Endothelial cell of umbilical vein (primary cell): ENCODE results near the gene HECW1. TPM values are rescaled to one million over a fixed set of nuclear protein-coding genes. Genes with fewer than 3 reads are reported as not detected.

Experiments used
- BruUV-seq: library from RNA; stranded (reverse); fragments of 400-500 nt; replicated peaks from 2 replicates; lab custom pipeline; 2021; lab: Mats Ljungman, UMichigan
- CTCF ChIA-PET: fragments of 300-600, 350-600 bp; sonication (Branson Sonifier 250); formaldehyde crosslinking; loops from one replicate; lab custom pipeline; 2021; ENCODE audit warnings: antibody characterized with exemption, inconsistent platforms; lab: Charles Lee
- POLR2A ChIA-PET: fragments of 300-600, 350-600 bp; sonication (Branson Sonifier 250); formaldehyde crosslinking; loops from one replicate; lab custom pipeline; 2021; ENCODE audit warnings: antibody characterized with exemption, inconsistent platforms; lab: Charles Lee
- DNase-seq: peaks from one replicate; pipeline ENCODE4 v3.0.0-alpha.2; 2011; ENCODE audit warnings: low read depth, low spot score
- FAIRE-seq: peaks from 2 replicates; lab custom pipeline; 2011; peaks lifted over from hg19 to GRCh38; lab: Jason Lieb, UNC
- H2AFZ ChIP-seq: 2 replicates; pipeline ENCODE4 v1.6.0; 2012; ENCODE audit warnings: low read depth, low read length, control low read depth, inconsistent platforms
- H3K27ac ChIP-seq: 2 replicates; pipeline ENCODE4 v1.5.1; 2011; ENCODE audit warnings: low read depth, mild to moderate bottlenecking, control low read depth, low read length, moderate library complexity; ENCODE audit not compliant: insufficient read depth
- H3K27me3 ChIP-seq, 2 experiments: 2 replicates each; pipeline versions ENCODE4 v1.6.0 to v1.6.1; 2011; ENCODE audit warnings: low read length in 2 of 2, mixed read lengths in 1 of 2; ENCODE audit not compliant: control insufficient read depth in 2 of 2, insufficient read depth in 2 of 2
- H3K36me3 ChIP-seq, 2 experiments: 2 replicates in 1 of 2; 3 replicates in 1 of 2; pipeline ENCODE4 v1.5.1; 2011; ENCODE audit warnings: low read length in 2 of 2, mild to moderate bottlenecking in 1 of 2, moderate library complexity in 1 of 2; ENCODE audit not compliant: control insufficient read depth in 2 of 2, insufficient read depth in 2 of 2; ENCODE audit errors: extremely low read depth in 1 of 2
- H3K4me1 ChIP-seq: 3 replicates; pipeline ENCODE4 v1.5.1; 2011; ENCODE audit warnings: mild to moderate bottlenecking, low read length; ENCODE audit not compliant: control insufficient read depth, insufficient read depth; ENCODE audit errors: extremely low read depth
- H3K4me2 ChIP-seq: 2 replicates; pipeline ENCODE4 v1.6.1; 2011; ENCODE audit warnings: low read length, control low read depth, mixed read lengths; ENCODE audit not compliant: insufficient read depth
- H3K4me3 ChIP-seq, 3 experiments: fragments of 200-600 bp in 1 of 3; sonication (generic), shearing (Covaris generic) in 1 of 3; replicated peaks in 1 of 3; 2 replicates each; pipeline ENCODE4 v1.5.1; 2011 to 2016; ENCODE audit warnings: control low read depth in 3 of 3, low read length in 3 of 3, mild to moderate bottlenecking in 2 of 3, inconsistent platforms in 1 of 3, low read depth in 1 of 3, moderate library complexity in 1 of 3; ENCODE audit not compliant: insufficient read depth in 1 of 3
- H3K79me2 ChIP-seq: 2 replicates; pipeline ENCODE4 v1.6.0; 2012; ENCODE audit warnings: low read length, inconsistent platforms; ENCODE audit not compliant: control insufficient read depth, insufficient read depth
- H3K9ac ChIP-seq: replicated peaks from 2 replicates; pipeline ENCODE3; 2011; ENCODE audit warnings: low read length, control low read depth; ENCODE audit not compliant: insufficient read depth; ENCODE audit errors: extremely low read depth
- H3K9me1 ChIP-seq: replicated peaks from 3 replicates; pipeline ENCODE4 v1.6.0; 2011; ENCODE audit warnings: mild to moderate bottlenecking, low read length; ENCODE audit not compliant: control insufficient read depth, insufficient read depth; ENCODE audit errors: extremely low read depth
- H3K9me3 ChIP-seq: replicated peaks from 2 replicates; pipeline ENCODE4 v1.5.1; 2012; ENCODE audit warnings: low read length, inconsistent platforms; ENCODE audit not compliant: control insufficient read depth, insufficient read depth
- H4K20me1 ChIP-seq: replicated peaks from 2 replicates; pipeline ENCODE3; 2011; ENCODE audit warnings: mild to moderate bottlenecking, low read length; ENCODE audit not compliant: control insufficient read depth, insufficient read depth; ENCODE audit errors: extremely low read depth
- EZH2 ChIP-seq: IDR thresholded peaks from 2 replicates; pipeline ENCODE4 v1.6.1; 2012; ENCODE audit warnings: borderline replicate concordance, low read depth, mild to moderate bottlenecking, moderate library complexity, low read length, inconsistent platforms; ENCODE audit not compliant: severe bottlenecking
- FOS ChIP-seq: IDR thresholded peaks from 2 replicates; pipeline ENCODE4 v1.6.1; 2011; ENCODE audit warnings: mild to moderate bottlenecking, low read length, moderate library complexity, borderline replicate concordance; ENCODE audit not compliant: insufficient read depth
- GATA2 ChIP-seq: IDR thresholded peaks from 2 replicates; pipeline ENCODE4 v1.7.0; 2011; ENCODE audit warnings: low read depth, mild to moderate bottlenecking, moderate library complexity, mixed read lengths, low read length; ENCODE audit not compliant: insufficient read length, insufficient read depth
- JUN ChIP-seq: IDR thresholded peaks from 2 replicates; pipeline ENCODE4 v1.6.1; 2011; ENCODE audit warnings: borderline replicate concordance, low read depth; ENCODE audit not compliant: insufficient read length, insufficient read depth
- MYC ChIP-seq: IDR thresholded peaks from one replicate; pipeline ENCODE4 v1.6.1; 2011; ENCODE audit warnings: mild to moderate bottlenecking, low read depth, low read length
- POLR2A ChIP-seq: IDR thresholded peaks from 2 replicates; pipeline ENCODE4 v1.6.1; 2012; ENCODE audit warnings: low read depth, mild to moderate bottlenecking, control low read depth, low read length
- POLR2AphosphoS5 ChIP-seq: IDR thresholded peaks from 2 replicates; pipeline ENCODE4 v1.6.1; 2012; ENCODE audit warnings: low read depth, mild to moderate bottlenecking, control low read depth, low read length, moderate library complexity; ENCODE audit not compliant: insufficient read depth
- dilution Hi-C: fragments of 300-500 bp; cut with MboI; formaldehyde crosslinking; loops from one replicate; pipeline ENCODE4 v1.15.0; 2019; ENCODE audit warnings: low sequenced_read_pairs; ENCODE audit not compliant: extremely low pct_ligation_motif_present
- intact Hi-C: fragments of 100-400 bp; cut with micrococcal nuclease; formaldehyde crosslinking; loops from one replicate; pipeline ENCODE4 v1.10.0; 2022
- polyA plus RNA-seq, 4 experiments: library from polyadenylated mRNA; depleted of rRNA in 3 of 4; stranded (reverse) in 3 of 4; unstranded in 1 of 4; fragments of >200 nt; gene quantifications; 2 replicates each; pipeline versions ENCODE4 v1.2.1 to v1.2.3, GENCODE V29; 2011 to 2012; ENCODE audit warnings: missing spikeins in 1 of 4
- total RNA-seq: library from RNA; stranded (reverse); gene quantifications from 2 replicates; pipeline ENCODE4 v1.2.3, GENCODE V29; 2021
- TF ChIP-seq, protein P1 (sequence below), 2 donors: IDR thresholded peaks; 1 replicate in 1 of 2; 2 replicates in 1 of 2; pipeline ENCODE4 v1.5.1; 2011; ENCODE audit warnings: low read length in 2 of 2, mild to moderate bottlenecking in 2 of 2, moderate library complexity in 2 of 2, control low read depth in 1 of 2, inconsistent platforms in 1 of 2, low read depth in 1 of 2; ENCODE audit not compliant: insufficient read depth in 1 of 2; ENCODE audit errors: extremely low read depth in 1 of 2
- TF ChIP-seq, protein P2 (sequence below): IDR thresholded peaks from 2 replicates; pipeline ENCODE4 v1.6.1; 2011; ENCODE audit not compliant: insufficient read depth, insufficient read length

HECW1 gene
- total and polyA plus RNA-seq, 2 donors (not counting 3 experiments of a cell fraction or from before 2014, with no cell fraction given) = not detected

DNA sequence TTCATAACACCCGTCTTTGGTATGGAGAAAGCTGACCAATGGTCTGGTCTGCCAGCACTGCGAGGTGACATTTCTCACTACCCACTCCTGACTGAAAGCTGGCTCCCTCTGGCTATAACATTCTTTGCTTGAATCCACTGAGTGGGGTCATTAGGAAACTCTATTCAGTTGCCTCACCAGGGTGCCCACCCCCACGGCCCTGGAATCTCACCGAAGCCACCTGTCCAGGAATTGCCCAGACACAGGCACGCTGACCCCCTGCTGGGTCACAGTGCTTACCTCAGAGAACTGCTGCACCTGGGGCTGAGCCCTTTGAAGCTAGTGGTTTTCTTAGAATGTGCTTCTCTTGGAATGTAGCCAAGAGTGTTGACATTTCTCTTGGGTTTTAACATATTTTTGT is 28.6 kb downstream of the HECW1 start:
- Histone ChIP-seq H3K4me3 (no peak overlapping the region), H4K20me1 (no peaks in the 10 kb centered on the region), H3K79me2 (no peaks in the 10 kb centered on the region), H3K4me1 (no peaks in the 10 kb centered on the region), H3K36me3 (no peaks in the 10 kb centered on the region), H3K27me3 (no peaks in the 10 kb centered on the region), H3K9me1 (no peaks in the 10 kb centered on the region), H3K4me2 (no peak overlapping the region), H3K27ac (no peak overlapping the region), H2AFZ (no peak overlapping the region), H3K9me3 (no peaks in the 10 kb centered on the region), H3K9ac (no peak overlapping the region)
- intact Hi-C loops = no loop called here
- ChIA-PET POLR2A (no interaction called here), CTCF (no interaction called here)
- TF ChIP-seq EZH2 = no peak
- no peak for TF ChIP-seq POLR2A
- no peak for TF ChIP-seq POLR2AphosphoS5
- no peak for TF ChIP-seq FOS
- no peak for TF ChIP-seq GATA2
- dilution Hi-C loops = no loop called here
- BruUV-seq = no TSS peak
- FAIRE-seq (no peak), DNase-seq (no peak)

DNA sequence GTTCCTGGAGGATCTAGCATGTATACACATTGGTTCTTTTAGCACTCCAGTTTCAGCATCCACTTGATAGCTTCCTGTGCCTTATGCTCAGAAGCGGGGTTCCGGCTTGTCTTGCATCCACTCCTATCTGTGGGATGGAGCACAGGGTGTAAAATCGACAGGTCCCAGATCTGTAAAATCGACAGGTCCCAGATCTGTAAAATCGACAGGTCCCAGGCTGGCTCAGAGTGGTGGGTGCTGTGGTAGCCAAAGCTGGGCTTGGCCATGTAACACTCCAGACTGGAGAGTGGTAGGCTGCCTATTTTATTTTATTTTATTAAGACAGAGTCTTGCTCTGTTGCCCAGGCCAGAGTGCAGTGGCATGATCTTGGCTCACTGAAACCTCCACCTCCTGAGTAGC is 30.3 kb downstream of the HECW1 start:
- H3K9me3 ChIP-seq = no peaks in the 10 kb centered on the region
- FAIRE-seq = no peak
- TF ChIP-seq POLR2A = no peak
- TF ChIP-seq, protein P1, sequence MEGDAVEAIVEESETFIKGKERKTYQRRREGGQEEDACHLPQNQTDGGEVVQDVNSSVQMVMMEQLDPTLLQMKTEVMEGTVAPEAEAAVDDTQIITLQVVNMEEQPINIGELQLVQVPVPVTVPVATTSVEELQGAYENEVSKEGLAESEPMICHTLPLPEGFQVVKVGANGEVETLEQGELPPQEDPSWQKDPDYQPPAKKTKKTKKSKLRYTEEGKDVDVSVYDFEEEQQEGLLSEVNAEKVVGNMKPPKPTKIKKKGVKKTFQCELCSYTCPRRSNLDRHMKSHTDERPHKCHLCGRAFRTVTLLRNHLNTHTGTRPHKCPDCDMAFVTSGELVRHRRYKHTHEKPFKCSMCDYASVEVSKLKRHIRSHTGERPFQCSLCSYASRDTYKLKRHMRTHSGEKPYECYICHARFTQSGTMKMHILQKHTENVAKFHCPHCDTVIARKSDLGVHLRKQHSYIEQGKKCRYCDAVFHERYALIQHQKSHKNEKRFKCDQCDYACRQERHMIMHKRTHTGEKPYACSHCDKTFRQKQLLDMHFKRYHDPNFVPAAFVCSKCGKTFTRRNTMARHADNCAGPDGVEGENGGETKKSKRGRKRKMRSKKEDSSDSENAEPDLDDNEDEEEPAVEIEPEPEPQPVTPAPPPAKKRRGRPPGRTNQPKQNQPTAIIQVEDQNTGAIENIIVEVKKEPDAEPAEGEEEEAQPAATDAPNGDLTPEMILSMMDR (IDR thresholded peaks at IDR 0.05; ENCODE audit: extremely low read depth in 1 of 2, insufficient read depth in 1 of 2, low read depth in 1 of 2, low read length in 2 of 2) = no peak
- TF ChIP-seq, protein P2, sequence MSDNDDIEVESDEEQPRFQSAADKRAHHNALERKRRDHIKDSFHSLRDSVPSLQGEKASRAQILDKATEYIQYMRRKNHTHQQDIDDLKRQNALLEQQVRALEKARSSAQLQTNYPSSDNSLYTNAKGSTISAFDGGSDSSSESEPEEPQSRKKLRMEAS = no peak
- TF ChIP-seq MYC = no peak
- TF ChIP-seq FOS = no peak
- TF ChIP-seq GATA2 = no peak
- no peak for TF ChIP-seq POLR2AphosphoS5
- no peak for TF ChIP-seq EZH2
- TF ChIP-seq JUN = no peak
- H4K20me1 ChIP-seq = no peaks in the 10 kb centered on the region
- no TSS peak for BruUV-seq
- no peaks in the 10 kb centered on the region for H3K36me3 ChIP-seq
- no peak overlapping the region for H3K9ac ChIP-seq
- intact Hi-C loops = no loop called here
- H3K79me2 ChIP-seq = no peaks in the 10 kb centered on the region
- no peaks in the 10 kb centered on the region for H3K4me1 ChIP-seq
- H3K27me3 ChIP-seq = no peaks in the 10 kb centered on the region
- no peak overlapping the region for H3K27ac ChIP-seq
- no peak overlapping the region for H2AFZ ChIP-seq
- POLR2A ChIA-PET = no interaction called here
- H3K4me2 ChIP-seq = no peak overlapping the region
- dilution Hi-C loops = no loop called here
- no peak for DNase-seq
- no peaks in the 10 kb centered on the region for H3K9me1 ChIP-seq
- no peak overlapping the region for H3K4me3 ChIP-seq
- CTCF ChIA-PET = interaction anchor here (0.9 kb wide), 1 partner anchor 34 kb away, joined by 3 read pairs; no protein-coding TSS in a partner anchor
